Esophagus muscularis mucosa (tissue), 4 donors: ENCODE results near the gene FAM118A. TPM values are rescaled to one million over a fixed set of nuclear protein-coding genes. Genes with fewer than 3 reads are reported as not detected.
"Not testable (repeated sequence)": the region's sequence is repeated elsewhere in the genome, so short reads cannot be mapped to it uniquely, and the experiment has no call there.

ENCODE experiments used
- DNase-seq: peaks from one replicate; pipeline ENCODE4 v3.0.0-alpha.2; 2017; ENCODE audit errors: extremely low spot score
- H3K27ac ChIP-seq, 4 donors: fragments of 200-600 bp; sonication (generic); replicated peaks in 1 of 4; 1 replicate in 3 of 4; 2 replicates in 1 of 4; pipeline ENCODE4 v1.5.1; 2016 to 2019; ENCODE audit warnings: mild to moderate bottlenecking in 1 of 4
- H3K27me3 ChIP-seq, 4 donors: fragments of 200-600 bp; sonication (generic); one replicate each; pipeline versions ENCODE4 v1.5.1 to v1.6.0; 2016 to 2019
- H3K36me3 ChIP-seq, 4 donors: fragments of 200-600 bp; sonication (generic); one replicate each; pipeline ENCODE4 v1.5.1; 2016 to 2019
- H3K4me1 ChIP-seq, 4 donors: fragments of 200-600 bp; sonication (generic); one replicate each; pipeline ENCODE4 v1.5.1; 2016 to 2019
- H3K4me3 ChIP-seq, 4 donors: fragments of 200-600 bp; sonication (generic); 1 replicate in 2 of 4; 2 replicates in 2 of 4; pipeline ENCODE4 v1.5.1; 2016 to 2019; ENCODE audit warnings: mild to moderate bottlenecking in 4 of 4, moderate library complexity in 1 of 4
- H3K9me3 ChIP-seq, 4 donors: fragments of 200-600 bp; sonication (generic); 1 replicate in 3 of 4; 2 replicates in 1 of 4; pipeline ENCODE4 v1.5.1; 2016 to 2019
- EP300 ChIP-seq: sonication (generic); formaldehyde crosslinking; IDR thresholded peaks from one replicate; pipeline ENCODE4 v1.6.1; 2017; ENCODE audit warnings: antibody characterized with exemption
- POLR2A ChIP-seq: fragments of 450-650 bp; IDR thresholded peaks from one replicate; pipeline ENCODE4 v1.6.1; 2017; ENCODE audit warnings: antibody characterized with exemption, moderate library complexity, mild to moderate bottlenecking, low read depth
- POLR2AphosphoS5 ChIP-seq, 2 donors: sonication (generic); formaldehyde crosslinking; IDR thresholded peaks; one replicate each; pipeline ENCODE4 v1.6.1; 2017; ENCODE audit warnings: antibody characterized with exemption in 2 of 2
- WGBS: methylation state at CpG from one replicate; pipeline ENCODE4 v1.1.5; 2018; 5-methylcytosine and 5-hydroxymethylcytosine counted together
- intact Hi-C: fragments of 100-400 bp; cut with DNase I; formaldehyde crosslinking; loops from one replicate; pipeline ENCODE4 v1.15.1; 2023
- total RNA-seq, 4 donors: library from RNA; depleted of rRNA; stranded (reverse); fragments of >200 nt; gene quantifications; one replicate each; pipeline versions ENCODE4 v1.1.0 to v1.2.1, GENCODE V29; 2016
- TF ChIP-seq, protein P1 (sequence below), 3 experiments: fragments of 200-600 bp in 2 of 3; fragments of 450-650 bp in 1 of 3; sonication (generic) in 2 of 3; IDR thresholded peaks; one replicate each; pipeline ENCODE4 v1.5.1; 2017 to 2019; ENCODE audit warnings: antibody characterized with exemption in 3 of 3, mild to moderate bottlenecking in 2 of 3, moderate library complexity in 1 of 3

FAM118A gene
- total RNA-seq, 4 donors from 2014 or later, result 24.4 to 45.8 (median 32.1) TPM

GRCh38 chr22:45292731-45293442 lies 16.8 kb upstream of the FAM118A start:
- WGBS, result 62% methylated on average over 23 of the region's 23 CpGs
- Histone ChIP-seq H3K27me3 (peaks cover 0 to 21% (median 2%) of the 10 kb centered on the region in 4 donors), H3K9me3 (no peaks in the 10 kb centered on the region), H3K27ac (no peak overlapping the region), H3K36me3 (no peaks in the 10 kb centered on the region), H3K4me3 (no peak overlapping the region), H3K4me1 (peaks cover 0 to 4% (median 0%) of the 10 kb centered on the region in 4 donors)
- no peak for DNase-seq
- TF ChIP-seq, protein P1, sequence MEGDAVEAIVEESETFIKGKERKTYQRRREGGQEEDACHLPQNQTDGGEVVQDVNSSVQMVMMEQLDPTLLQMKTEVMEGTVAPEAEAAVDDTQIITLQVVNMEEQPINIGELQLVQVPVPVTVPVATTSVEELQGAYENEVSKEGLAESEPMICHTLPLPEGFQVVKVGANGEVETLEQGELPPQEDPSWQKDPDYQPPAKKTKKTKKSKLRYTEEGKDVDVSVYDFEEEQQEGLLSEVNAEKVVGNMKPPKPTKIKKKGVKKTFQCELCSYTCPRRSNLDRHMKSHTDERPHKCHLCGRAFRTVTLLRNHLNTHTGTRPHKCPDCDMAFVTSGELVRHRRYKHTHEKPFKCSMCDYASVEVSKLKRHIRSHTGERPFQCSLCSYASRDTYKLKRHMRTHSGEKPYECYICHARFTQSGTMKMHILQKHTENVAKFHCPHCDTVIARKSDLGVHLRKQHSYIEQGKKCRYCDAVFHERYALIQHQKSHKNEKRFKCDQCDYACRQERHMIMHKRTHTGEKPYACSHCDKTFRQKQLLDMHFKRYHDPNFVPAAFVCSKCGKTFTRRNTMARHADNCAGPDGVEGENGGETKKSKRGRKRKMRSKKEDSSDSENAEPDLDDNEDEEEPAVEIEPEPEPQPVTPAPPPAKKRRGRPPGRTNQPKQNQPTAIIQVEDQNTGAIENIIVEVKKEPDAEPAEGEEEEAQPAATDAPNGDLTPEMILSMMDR (IDR thresholded peaks at IDR 0.05), result no peak
- TF ChIP-seq POLR2AphosphoS5 (IDR thresholded peaks at IDR 0.05) (no peak), POLR2A (no peak), EP300 (no peak)
- intact Hi-C loops, result no loop called here

- H3K27me3 ChIP-seq, result peaks cover 0 to 14% (median 2%) of the 10 kb centered on the region in 4 donors
- WGBS, result 71% methylated on average over 6 of the region's 6 CpGs
- no peaks in the 10 kb centered on the region for H3K9me3 ChIP-seq
- intact Hi-C loops, result no loop called here
- TF ChIP-seq EP300 (no peak), POLR2A (no peak), POLR2AphosphoS5 (IDR thresholded peaks at IDR 0.05) (no peak)
- TF ChIP-seq, protein P1 (IDR thresholded peaks at IDR 0.05), result no peak
- H3K4me1 ChIP-seq, result peaks cover 0 to 4% (median 0%) of the 10 kb centered on the region in 4 donors
- H3K27ac ChIP-seq, result no peak overlapping the region
- no peak overlapping the region for H3K4me3 ChIP-seq
- no peak for DNase-seq
- no peaks in the 10 kb centered on the region for H3K36me3 ChIP-seq
Measured at GRCh38 chr22:45294030-45294429, 15.7 kb upstream of the FAM118A start.

GRCh38 chr22:45295004-45295403 lies 14.7 kb upstream of the FAM118A start:
- intact Hi-C loops, H3K9me3 ChIP-seq, H3K27ac ChIP-seq, H3K36me3 ChIP-seq, H3K4me3 ChIP-seq, H3K27me3 ChIP-seq, DNase-seq, H3K4me1 ChIP-seq: not testable (repeated sequence)
- 90% methylated on average over 6 of the region's 6 CpGs for WGBS

- Histone ChIP-seq H3K27ac (no peak overlapping the region), H3K9me3 (no peaks in the 10 kb centered on the region), H3K36me3 (no peaks in the 10 kb centered on the region), H3K27me3 (peaks cover 0 to 2% (median 0%) of the 10 kb centered on the region in 4 donors), H3K4me1 (peaks cover 0 to 3% (median 0%) of the 10 kb centered on the region in 4 donors), H3K4me3 (no peak overlapping the region)
- no peak for DNase-seq
- no peak for TF ChIP-seq EP300
- TF ChIP-seq, protein P1 (IDR thresholded peaks at IDR 0.05), result no peak
- TF ChIP-seq POLR2AphosphoS5 (IDR thresholded peaks at IDR 0.05), result no peak
- no peak for TF ChIP-seq POLR2A
- intact Hi-C loops, result no loop called here
- WGBS, result 87% methylated on average over 3 of the region's 9 CpGs
Measured at GRCh38 chr22:45295492-45295891, 14.2 kb upstream of the FAM118A start.

- intact Hi-C loops, result no loop called here
- Histone ChIP-seq H3K27me3 (no peaks in the 10 kb centered on the region), H3K36me3 (no peaks in the 10 kb centered on the region), H3K27ac (no peak overlapping the region), H3K4me3 (no peak overlapping the region), H3K9me3 (no peaks in the 10 kb centered on the region), H3K4me1 (no peaks in the 10 kb centered on the region)
- DNase-seq, result no peak
- TF ChIP-seq POLR2AphosphoS5 (IDR thresholded peaks at IDR 0.05) (no peak), EP300 (no peak), POLR2A (no peak)
- TF ChIP-seq, protein P1 (IDR thresholded peaks at IDR 0.05), result no peak
- 76% methylated on average over 13 of the region's 13 CpGs for WGBS
Measured at GRCh38 chr22:45296628-45297297, 13.0 kb upstream of the FAM118A start.
